ENCODE results near the gene DISP1.

GRCh38 chr1:222785529-222785928 lies 29.3 kb upstream of the DISP1 start:
- TF ChIP-seq POLR2A (IDR thresholded peaks at IDR 0.05; ENCODE audit: low read length) (no peak), GATA1 (IDR thresholded peaks at IDR 0.05; ENCODE audit: low read depth, low read length) (no peak)

All from erythroblast (primary cell).